GM12891 (cell line): ENCODE data around the gene HYPK.

Source experiments
- DNase-seq: peaks from one replicate; pipeline ENCODE4 v3.0.0; 2011; ENCODE audit warnings: low spot score; ENCODE audit not compliant: insufficient read length
- FAIRE-seq: peaks from 2 replicates; lab custom pipeline; 2011; peaks lifted over from hg19 to GRCh38; lab: Jason Lieb, UNC
- PAX5 ChIP-seq: IDR thresholded peaks from 2 replicates; pipeline ENCODE4 v1.6.1; 2011; ENCODE audit warnings: low read length, moderate library complexity, mild to moderate bottlenecking; ENCODE audit not compliant: insufficient read depth, severe bottlenecking
- POLR2A ChIP-seq: IDR thresholded peaks from 2 replicates; pipeline ENCODE4 v1.6.1; 2011; ENCODE audit warnings: low read depth, low read length, control low read depth
- POLR2AphosphoS5 ChIP-seq: IDR thresholded peaks from 2 replicates; pipeline ENCODE4 v1.6.1; 2011; ENCODE audit warnings: low read depth, low read length, control low read depth
- POU2F2 ChIP-seq: IDR thresholded peaks from 2 replicates; pipeline ENCODE4 v1.6.1; 2011; ENCODE audit warnings: low read depth, mild to moderate bottlenecking, control low read depth, low read length, moderate library complexity
- SPI1 ChIP-seq: IDR thresholded peaks from 2 replicates; pipeline ENCODE4 v1.6.1; 2011; ENCODE audit warnings: low read depth, low read length, control low read depth
- TAF1 ChIP-seq: IDR thresholded peaks from 2 replicates; pipeline ENCODE4 v1.6.1; 2011; ENCODE audit warnings: low read depth, low read length, control low read depth

Gene HYPK

DNA sequence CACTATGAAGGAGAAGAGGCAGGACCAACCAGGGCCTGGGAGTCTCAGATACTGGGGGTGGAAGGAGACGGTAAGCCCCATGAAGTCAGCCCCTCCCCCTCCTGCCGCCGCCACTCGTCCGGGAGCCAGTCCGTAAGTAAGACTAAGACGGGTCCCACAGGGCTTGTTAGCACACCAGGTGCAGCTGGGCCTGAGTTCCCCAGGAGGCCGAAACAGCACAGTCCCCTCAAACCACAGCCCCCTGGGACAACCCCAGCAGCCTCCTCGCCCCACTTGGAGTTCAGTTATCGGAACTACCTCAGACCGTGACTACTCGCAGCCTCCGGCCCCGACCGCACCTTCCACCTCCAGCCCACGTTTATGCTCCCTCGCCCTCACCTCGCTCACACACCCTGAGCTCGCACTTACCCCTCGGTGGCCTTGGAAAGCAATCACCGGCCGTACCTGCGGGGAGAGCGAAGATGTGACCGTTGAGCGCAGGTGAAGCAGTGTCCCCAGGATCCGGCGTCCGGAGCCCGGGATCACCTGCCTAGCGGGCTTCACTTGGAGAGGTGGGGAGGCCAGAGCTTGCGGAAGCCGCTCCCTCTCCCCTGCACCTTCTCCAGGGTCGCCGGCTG is 24.2 kb upstream of the HYPK start:
- peak; percentile 92 for FAIRE-seq
- peak; percentile 38 for DNase-seq
- TF ChIP-seq POLR2A (no peak), POU2F2 (peak; percentile 19), PAX5 (peak; percentile 43)

- TF ChIP-seq PAX5 (no peak), TAF1 (0 out of 2 replicates have a peak, but pooled peaks have one; percentile 16)
- FAIRE-seq: no peak
- peak; percentile 43 for DNase-seq
These were observed 23.6 kb upstream of the HYPK start, which contains the start of gene ELL3 for GRCh38 chr15:43776718-43777266. ELL3 (minus strand) TSS chr15:43776966; CDS start chr15:43776901, 65 bp downstream.

DNA sequence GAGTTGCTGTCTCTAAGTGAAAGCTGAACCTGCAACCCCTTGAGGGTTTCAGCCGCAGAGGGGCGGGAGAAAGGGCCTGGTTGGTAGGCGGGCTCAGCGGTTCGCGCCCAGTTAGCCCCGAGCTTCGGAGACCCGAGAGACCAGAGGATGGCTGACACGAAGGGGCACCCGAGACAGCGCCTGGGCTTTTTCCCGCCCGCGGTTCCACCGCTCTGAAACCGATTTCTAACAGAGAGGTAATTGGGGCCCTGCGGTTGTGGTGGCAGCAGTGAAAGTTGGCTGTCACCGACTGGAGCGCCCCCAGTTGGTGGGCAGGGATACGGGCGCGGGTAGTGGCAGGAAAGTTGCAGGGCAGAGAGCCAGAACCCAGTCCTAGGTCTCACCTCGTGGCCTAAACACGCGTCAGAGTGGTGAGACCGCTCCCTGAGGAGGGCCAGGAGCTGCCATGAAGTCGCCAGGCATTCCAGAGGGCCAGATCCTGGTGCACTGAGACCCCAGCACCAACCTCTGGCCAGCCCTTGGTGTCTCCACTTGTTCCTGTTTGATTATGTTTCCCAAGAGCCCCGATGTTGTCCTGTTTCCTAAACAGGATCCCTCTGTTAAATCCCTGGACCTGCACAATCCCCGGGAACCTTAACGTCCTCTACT is 23.0 kb upstream of the HYPK start:
- peak; percentile 44 for TF ChIP-seq POU2F2
- TF ChIP-seq PAX5: no peak
- peak; percentile 61 for DNase-seq
- peak; percentile 90 for FAIRE-seq

- FAIRE-seq: no peak
- no peak for DNase-seq
- no peak for TF ChIP-seq TAF1
- no peak for TF ChIP-seq POLR2A
- no peak for TF ChIP-seq PAX5
- TF ChIP-seq POU2F2: no peak
- no peak for TF ChIP-seq SPI1
- TF ChIP-seq POLR2AphosphoS5: no peak
These were observed 21.4 kb upstream of the HYPK start for GRCh38 chr15:43779016-43779415.

DNA sequence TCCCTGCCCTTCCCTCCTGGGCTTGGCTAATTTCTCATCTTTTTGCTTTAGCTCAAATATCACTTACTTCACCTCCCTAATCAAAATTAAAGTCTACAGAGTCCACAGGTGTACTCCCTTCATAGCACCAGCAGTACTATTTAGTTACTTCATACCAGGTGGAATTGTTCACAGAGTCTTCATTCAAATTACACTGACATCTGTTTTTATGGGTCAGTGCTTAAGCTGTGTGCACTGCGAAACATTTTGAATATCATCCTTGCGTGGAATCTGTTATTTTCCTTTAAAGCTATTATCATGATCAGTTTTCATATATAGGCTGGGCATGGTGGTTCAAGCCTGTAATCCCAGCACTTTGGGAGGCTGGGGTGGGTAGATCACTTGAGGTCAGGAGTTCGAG is 11.0 kb upstream of the HYPK start:
- DNase-seq (no peak), FAIRE-seq (peak; percentile 50)
- no peak for TF ChIP-seq SPI1
- TF ChIP-seq TAF1: no peak
- TF ChIP-seq POU2F2: no peak
- no peak for TF ChIP-seq POLR2A
- TF ChIP-seq PAX5: no peak
- TF ChIP-seq POLR2AphosphoS5: no peak

DNA sequence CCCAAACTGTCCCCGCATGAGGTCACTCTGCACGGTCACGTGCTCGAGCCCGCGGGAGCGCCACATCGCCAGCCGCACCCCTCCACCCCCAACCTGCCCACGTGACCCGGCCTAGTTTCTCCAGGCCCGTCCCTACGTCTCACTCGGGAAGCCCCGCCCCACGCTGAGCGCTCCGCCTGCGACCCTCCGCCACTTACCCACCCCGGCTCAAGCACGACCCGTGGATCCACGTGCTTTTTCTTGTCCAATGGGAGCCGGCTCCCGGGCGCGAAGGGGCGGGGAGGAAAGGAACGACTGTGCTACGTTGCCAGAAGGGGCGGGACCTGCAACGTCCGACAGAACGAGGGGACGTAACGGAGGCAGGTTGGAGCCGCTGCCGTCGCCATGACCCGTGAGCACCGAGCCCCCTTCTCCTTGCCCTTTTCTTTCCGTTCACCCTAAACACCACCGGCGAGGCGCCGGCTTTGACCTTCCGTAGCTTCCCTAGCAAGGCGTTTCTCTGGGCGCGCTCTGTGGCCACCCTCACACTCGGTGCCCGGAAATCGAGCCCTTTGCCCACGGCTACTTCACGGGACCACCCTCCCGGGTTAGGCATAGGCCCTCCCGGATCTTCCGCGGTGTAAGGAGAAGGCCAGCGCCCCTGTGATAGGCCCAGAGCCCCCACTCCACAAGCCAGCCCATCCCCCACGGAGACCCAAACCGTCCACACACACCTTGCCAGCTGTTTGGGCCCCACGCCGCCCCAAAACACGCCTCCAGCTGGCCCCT is 8.2 kb upstream of the HYPK start, which contains the start of gene SERF2:
SERF2 (plus strand) TSS at position 328 of the 768 bp plus-strand sequence; CDS start at position 385, 57 bp downstream.
- peak; percentile 93 for DNase-seq
- FAIRE-seq: peak; percentile 97
- no peak for TF ChIP-seq PAX5
- 0 out of 2 replicates have a peak, but pooled peaks have one; percentile 53 for TF ChIP-seq POU2F2
- TF ChIP-seq POLR2A: peak; percentile 97
- TF ChIP-seq SPI1: no peak
- TF ChIP-seq TAF1: peak; percentile 86
- TF ChIP-seq POLR2AphosphoS5: peak; percentile 98

- DNase-seq (no peak), FAIRE-seq (no peak)
- TF ChIP-seq POLR2A (peak; percentile 41; the same call in 1 of the 2 replicates), POU2F2 (no peak)
These were observed 7.5 kb upstream of the HYPK start for GRCh38 chr15:43792761-43793476.

DNA sequence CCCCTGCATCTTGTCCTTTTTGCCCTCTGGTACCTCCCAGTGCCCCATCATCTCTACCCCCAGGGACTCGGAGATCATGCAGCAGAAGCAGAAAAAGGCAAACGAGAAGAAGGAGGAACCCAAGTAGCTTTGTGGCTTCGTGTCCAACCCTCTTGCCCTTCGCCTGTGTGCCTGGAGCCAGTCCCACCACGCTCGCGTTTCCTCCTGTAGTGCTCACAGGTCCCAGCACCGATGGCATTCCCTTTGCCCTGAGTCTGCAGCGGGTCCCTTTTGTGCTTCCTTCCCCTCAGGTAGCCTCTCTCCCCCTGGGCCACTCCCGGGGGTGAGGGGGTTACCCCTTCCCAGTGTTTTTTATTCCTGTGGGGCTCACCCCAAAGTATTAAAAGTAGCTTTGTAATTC is 6.8 kb upstream of the HYPK start:
- DNase-seq (no peak), FAIRE-seq (no peak)
- TF ChIP-seq POLR2AphosphoS5 (no peak), POU2F2 (no peak), SPI1 (no peak), PAX5 (no peak), POLR2A (no peak), TAF1 (no peak)

- FAIRE-seq: no peak
- DNase-seq: no peak
- TF ChIP-seq POLR2AphosphoS5: no peak
- no peak for TF ChIP-seq TAF1
- TF ChIP-seq SPI1: no peak
- TF ChIP-seq POLR2A: peak; percentile 19; the same call in 1 of the 2 replicates
These were observed 5.9 kb upstream of the HYPK start for GRCh38 chr15:43794269-43795037.
